Measurements from ENCODE around the gene TRIM14. TPM values are rescaled to one million over a fixed set of nuclear protein-coding genes. Genes with fewer than 3 reads are reported as not detected.
A peak's percentile ranks its signal among the peaks of the same experiment; 100 is the strongest.
"Not testable (repeated sequence)": the region's sequence is repeated elsewhere in the genome, so short reads cannot be mapped to it uniquely, and the experiment has no call there.

TRIM14 gene
- total RNA-seq, 2 experiments from 2014 or later, result 99.4 to 101 TPM

DNA sequence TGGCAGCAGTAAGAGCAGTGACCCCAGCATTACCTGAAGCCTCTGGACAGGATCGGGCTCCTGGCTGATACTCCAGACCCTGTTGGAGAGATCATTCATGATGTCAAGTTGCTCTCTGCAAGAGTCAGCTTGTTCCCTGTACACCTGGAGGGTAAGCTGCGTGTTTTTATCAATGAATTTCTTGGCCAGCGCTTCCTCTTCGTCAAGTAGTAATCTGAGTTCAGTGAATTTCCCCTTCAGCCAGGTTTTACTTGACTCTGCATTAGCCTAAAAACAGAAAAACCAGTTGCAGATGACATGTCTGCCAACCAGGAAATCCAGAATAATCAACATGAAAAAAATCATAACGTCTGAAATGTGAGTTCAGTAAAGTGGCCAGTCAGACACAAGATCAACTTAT is 19.1 kb downstream of the TRIM14 start:
- H3K9me3 Mint-ChIP-seq, result no peaks in the 10 kb centered on the region
- peaks cover 77% of the 10 kb centered on the region for H3K4me1 Mint-ChIP-seq
- peaks cover 70% of the 10 kb centered on the region for H3K36me3 Mint-ChIP-seq (ENCODE audit: low read depth)
- POLR2A ChIA-PET, result interaction anchor here (1.1 to 13.5 kb wide), 5 partner anchors 9 to 156 kb away, joined by 3 to 221 read pairs (median 18); partner anchors contain the start of genes TBC1D2 and TRIM14
- DNase-seq, result no peak
- H3K4me3 Mint-ChIP-seq, result peak overlapping the region; percentile 52
- H3K27me3 Mint-ChIP-seq, result no peaks in the 10 kb centered on the region
- CTCF ChIA-PET, result interaction anchor here (1.2 to 5.2 kb wide), 4 partner anchors 19 to 165 kb away, joined by 4 to 61 read pairs (median 9); partner anchors contain the start of genes TBC1D2 and TRIM14
- peak overlapping the region; percentile 89 for H3K27ac Mint-ChIP-seq

DNA sequence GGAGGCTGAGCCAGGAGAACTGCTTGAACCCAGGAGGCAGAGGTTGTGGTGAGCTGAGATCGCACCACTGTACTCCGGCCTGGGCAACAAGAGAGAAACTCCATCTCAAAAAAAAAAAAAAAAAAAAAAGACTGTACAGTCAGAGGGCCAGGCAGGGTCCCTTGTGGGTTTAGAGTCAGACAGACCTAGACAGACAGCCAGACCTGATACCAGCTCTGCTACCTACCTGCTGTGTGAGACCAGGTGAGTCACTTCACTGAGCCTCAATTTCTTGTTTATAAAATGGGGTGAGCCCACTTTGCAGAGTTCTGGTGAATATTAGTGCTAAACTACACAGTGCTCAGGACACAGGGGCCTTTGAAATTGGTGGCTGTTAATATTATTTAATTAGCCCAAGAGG is 19.7 kb downstream of the TRIM14 start:
- CTCF ChIA-PET, result interaction anchor here (0.7 to 5.2 kb wide), 3 partner anchors 20 to 165 kb away, joined by 5 to 61 read pairs (median 6); partner anchors contain the start of gene TRIM14
- no peak overlapping the region for H3K4me3 Mint-ChIP-seq
- H3K36me3 Mint-ChIP-seq (ENCODE audit: low read depth), result peaks cover 70% of the 10 kb centered on the region
- H3K27ac Mint-ChIP-seq, result peak overlapping the region; percentile 89
- no peaks in the 10 kb centered on the region for H3K27me3 Mint-ChIP-seq
- no peaks in the 10 kb centered on the region for H3K9me3 Mint-ChIP-seq
- POLR2A ChIA-PET, result interaction anchor here (1.1 to 13.5 kb wide), 7 partner anchors 8 to 157 kb away, joined by 3 to 221 read pairs (median 12); partner anchors contain the start of genes TBC1D2 and TRIM14
- DNase-seq, result no peak
- peaks cover 76% of the 10 kb centered on the region for H3K4me1 Mint-ChIP-seq

DNA sequence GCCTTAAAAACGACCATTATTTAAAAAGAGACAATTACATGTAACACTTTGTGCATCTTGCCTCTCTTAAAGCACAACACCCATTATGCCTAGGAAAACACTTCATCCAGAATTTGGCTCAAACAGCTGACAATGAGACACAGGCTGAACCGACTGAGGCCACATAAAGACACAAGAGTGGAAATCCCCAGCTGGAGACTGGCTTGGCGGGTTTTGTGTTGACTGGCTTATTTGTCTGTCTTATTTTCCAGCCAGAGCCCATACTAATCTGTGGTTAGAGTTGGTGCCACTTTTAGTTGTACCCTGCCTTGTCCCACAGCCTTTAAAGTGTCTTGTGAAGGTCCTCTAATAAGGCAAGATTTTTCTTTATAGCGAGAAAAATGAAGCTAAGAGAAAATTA is 21.2 kb downstream of the TRIM14 start:
- peak; percentile 55 for DNase-seq
- Mint-ChIP-seq H3K9me3 (no peaks in the 10 kb centered on the region), H3K27ac (peak overlapping the region; percentile 89), H3K27me3 (no peaks in the 10 kb centered on the region), H3K4me3 (no peak overlapping the region), H3K36me3 (ENCODE audit: low read depth) (peaks cover 72% of the 10 kb centered on the region), H3K4me1 (peaks cover 74% of the 10 kb centered on the region)
- ChIA-PET POLR2A (interaction anchor here (0.7 to 3.1 kb wide), 11 partner anchors 11 to 177 kb away, joined by 3 to 19 read pairs (median 8); partner anchors contain the start of genes CORO2A, TBC1D2 and TRIM14), CTCF (interaction anchor here (0.6 to 5.2 kb wide), 8 partner anchors 9 to 597 kb away, joined by 3 to 61 read pairs (median 3); partner anchors contain the start of genes ANP32B and TRIM14)

DNA sequence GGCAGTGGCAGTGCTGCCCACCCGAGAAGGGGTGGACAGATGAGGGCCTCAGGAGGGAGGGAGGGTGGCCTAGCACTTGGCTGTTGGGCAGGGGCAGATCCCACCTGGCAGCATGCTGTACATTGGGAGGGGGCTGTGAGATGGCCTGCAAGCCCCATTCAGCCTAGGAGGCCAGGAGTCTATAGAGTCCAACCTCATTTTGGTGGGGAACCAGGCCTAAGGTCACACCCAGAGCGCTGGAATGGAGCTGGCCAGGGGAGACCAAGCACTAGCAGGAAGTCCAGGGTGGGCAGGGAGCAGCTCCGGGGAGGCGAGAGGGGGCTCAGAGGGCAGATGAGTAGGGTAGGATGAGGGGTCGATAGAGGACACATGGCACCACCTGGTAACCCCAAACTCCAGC is 22.9 kb downstream of the TRIM14 start:
- H3K4me3 Mint-ChIP-seq, result no peak overlapping the region
- DNase-seq, result no peak
- H3K4me1 Mint-ChIP-seq, result peaks cover 62% of the 10 kb centered on the region
- POLR2A ChIA-PET, result interaction anchor here (0.8 to 2.5 kb wide), 3 partner anchors 10 to 39 kb away, joined by 3 to 19 read pairs (median 7); partner anchors contain the start of genes NANS and TRIM14
- H3K27me3 Mint-ChIP-seq, result no peaks in the 10 kb centered on the region
- H3K9me3 Mint-ChIP-seq, result no peaks in the 10 kb centered on the region
- H3K36me3 Mint-ChIP-seq (ENCODE audit: low read depth), result peaks cover 80% of the 10 kb centered on the region
- CTCF ChIA-PET, result no interaction called here
- H3K27ac Mint-ChIP-seq, result peak overlapping the region; percentile 67

DNA sequence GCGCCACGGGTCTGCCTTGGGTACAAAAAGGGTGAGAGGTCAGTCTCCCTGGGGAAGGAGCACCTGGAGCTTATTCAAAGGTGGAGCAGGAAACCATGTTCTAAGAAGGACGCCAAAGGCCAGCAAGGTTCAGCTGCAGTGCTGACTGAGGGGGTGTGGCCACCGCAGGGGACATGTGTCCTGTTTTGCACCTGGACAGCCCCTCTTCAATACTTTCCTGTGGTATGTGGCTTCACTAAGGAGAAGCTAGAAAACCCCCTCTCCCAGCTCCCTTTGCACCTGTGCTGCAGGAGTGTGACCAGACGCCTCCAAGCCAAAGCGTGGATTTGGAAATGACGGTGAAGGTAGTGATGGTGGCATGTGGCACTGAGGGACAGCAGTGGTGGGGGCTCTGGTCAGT is 23.6 kb downstream of the TRIM14 start:
- peak overlapping the region; percentile 35 for H3K27ac Mint-ChIP-seq
- H3K4me3 Mint-ChIP-seq, result no peak overlapping the region
- ChIA-PET POLR2A (interaction anchor here (0.8 to 1.9 kb wide), 4 partner anchors 9 to 161 kb away, joined by 3 to 7 read pairs (median 3); partner anchors contain the start of genes NANS and TBC1D2), CTCF (no interaction called here)
- peaks cover 57% of the 10 kb centered on the region for H3K4me1 Mint-ChIP-seq
- no peaks in the 10 kb centered on the region for H3K27me3 Mint-ChIP-seq
- no peaks in the 10 kb centered on the region for H3K9me3 Mint-ChIP-seq
- H3K36me3 Mint-ChIP-seq (ENCODE audit: low read depth), result peaks cover 83% of the 10 kb centered on the region
- DNase-seq, result no peak

DNA sequence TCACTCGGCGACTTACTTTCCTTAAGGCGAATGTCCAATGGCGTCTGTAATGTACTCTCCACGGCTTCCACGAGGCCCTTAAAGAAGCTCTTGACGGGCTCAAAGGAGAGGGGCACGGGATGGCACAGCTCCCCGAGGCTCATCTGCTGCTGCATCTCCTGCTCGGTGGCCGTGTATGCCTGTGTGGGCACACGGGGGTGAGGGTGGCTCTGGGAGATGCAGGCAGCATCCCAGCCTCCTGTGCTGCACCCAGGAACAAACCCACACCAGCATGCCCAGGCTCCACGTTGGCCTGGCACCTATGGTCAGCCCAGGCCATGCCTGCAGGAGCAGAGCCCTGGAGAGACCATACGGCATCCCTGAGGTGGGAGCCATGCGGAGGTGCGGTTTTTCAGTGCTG is 24.2 kb downstream of the TRIM14 start:
- peaks cover 82% of the 10 kb centered on the region for H3K36me3 Mint-ChIP-seq (ENCODE audit: low read depth)
- H3K27me3 Mint-ChIP-seq, result no peaks in the 10 kb centered on the region
- CTCF ChIA-PET, result no interaction called here
- no peaks in the 10 kb centered on the region for H3K9me3 Mint-ChIP-seq
- no peak overlapping the region for H3K4me3 Mint-ChIP-seq
- H3K4me1 Mint-ChIP-seq, result peaks cover 55% of the 10 kb centered on the region
- POLR2A ChIA-PET, result interaction anchor here (1.1 to 1.9 kb wide), 4 partner anchors 14 to 172 kb away, joined by 3 to 7 read pairs (median 3); partner anchors contain the start of genes NANS, TBC1D2 and TRMO
- no peak for DNase-seq
- peak overlapping the region; percentile 71 for H3K27ac Mint-ChIP-seq

DNA sequence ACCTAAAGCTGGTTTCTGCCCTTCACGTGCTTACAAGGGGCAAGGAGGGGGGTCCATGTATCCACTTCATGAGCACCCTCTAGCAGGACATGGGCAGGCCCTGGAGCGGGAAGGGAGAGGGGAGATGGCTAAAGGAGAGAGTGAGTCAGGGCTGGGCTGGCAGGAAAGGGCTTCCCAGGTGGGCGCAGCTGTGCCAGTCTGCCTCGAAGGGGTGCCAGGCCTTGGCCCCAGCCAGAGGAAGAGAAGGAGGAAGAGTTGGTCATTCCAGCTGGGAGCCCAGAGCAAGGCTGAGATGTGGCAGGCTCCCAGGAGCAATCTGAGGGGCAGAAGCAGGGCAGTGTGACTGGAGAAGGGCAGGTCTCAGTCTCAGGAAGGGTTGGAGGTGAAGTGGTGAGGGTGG is 24.7 kb downstream of the TRIM14 start:
- POLR2A ChIA-PET, result interaction anchor here (0.9 to 1.9 kb wide), 9 partner anchors 8 to 172 kb away, joined by 3 to 7 read pairs (median 3); partner anchors contain the start of genes NANS, TBC1D2 and TRMO
- Mint-ChIP-seq H3K4me3 (no peak overlapping the region), H3K36me3 (ENCODE audit: low read depth) (peaks cover 82% of the 10 kb centered on the region), H3K9me3 (no peaks in the 10 kb centered on the region), H3K27me3 (no peaks in the 10 kb centered on the region), H3K27ac (peak overlapping the region; percentile 71), H3K4me1 (peaks cover 55% of the 10 kb centered on the region)
- CTCF ChIA-PET, result interaction anchor here (1.1 kb wide), 1 partner anchor 17 kb away, joined by 4 read pairs; no protein-coding TSS in a partner anchor
- DNase-seq, result no peak

DNA sequence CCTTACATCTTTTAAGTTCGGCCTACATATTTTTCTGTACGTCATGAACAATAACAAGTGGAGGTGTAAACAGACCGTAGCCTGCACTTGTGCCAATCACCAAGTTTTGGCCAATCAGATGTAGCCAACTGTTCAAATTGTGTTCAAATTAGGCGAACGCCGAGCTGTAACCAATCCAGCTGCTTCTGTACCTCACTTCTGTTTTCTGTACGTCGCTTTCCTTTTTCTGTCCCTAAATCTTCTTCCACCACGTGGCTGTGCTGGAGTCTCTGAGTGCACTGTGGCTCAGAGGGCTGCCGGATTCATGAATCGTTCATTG is 26.4 kb downstream of the TRIM14 start:
- Mint-ChIP-seq H3K4me3 (no peak overlapping the region), H3K27me3 (no peaks in the 10 kb centered on the region), H3K36me3 (ENCODE audit: low read depth) (peaks cover 77% of the 10 kb centered on the region), H3K27ac (no peak overlapping the region), H3K9me3 (no peaks in the 10 kb centered on the region), H3K4me1 (peaks cover 46% of the 10 kb centered on the region)
- CTCF ChIA-PET, result interaction anchor here (1.4 to 1.5 kb wide), 3 partner anchors 9 to 19 kb away, joined by 3 to 5 read pairs (median 4); no protein-coding TSS in a partner anchor
- no peak for DNase-seq
- POLR2A ChIA-PET, result interaction anchor here (1.0 to 4.1 kb wide), 4 partner anchors 8 to 48 kb away, joined by 3 to 18 read pairs (median 8); partner anchors contain the start of gene TRIM14

DNA sequence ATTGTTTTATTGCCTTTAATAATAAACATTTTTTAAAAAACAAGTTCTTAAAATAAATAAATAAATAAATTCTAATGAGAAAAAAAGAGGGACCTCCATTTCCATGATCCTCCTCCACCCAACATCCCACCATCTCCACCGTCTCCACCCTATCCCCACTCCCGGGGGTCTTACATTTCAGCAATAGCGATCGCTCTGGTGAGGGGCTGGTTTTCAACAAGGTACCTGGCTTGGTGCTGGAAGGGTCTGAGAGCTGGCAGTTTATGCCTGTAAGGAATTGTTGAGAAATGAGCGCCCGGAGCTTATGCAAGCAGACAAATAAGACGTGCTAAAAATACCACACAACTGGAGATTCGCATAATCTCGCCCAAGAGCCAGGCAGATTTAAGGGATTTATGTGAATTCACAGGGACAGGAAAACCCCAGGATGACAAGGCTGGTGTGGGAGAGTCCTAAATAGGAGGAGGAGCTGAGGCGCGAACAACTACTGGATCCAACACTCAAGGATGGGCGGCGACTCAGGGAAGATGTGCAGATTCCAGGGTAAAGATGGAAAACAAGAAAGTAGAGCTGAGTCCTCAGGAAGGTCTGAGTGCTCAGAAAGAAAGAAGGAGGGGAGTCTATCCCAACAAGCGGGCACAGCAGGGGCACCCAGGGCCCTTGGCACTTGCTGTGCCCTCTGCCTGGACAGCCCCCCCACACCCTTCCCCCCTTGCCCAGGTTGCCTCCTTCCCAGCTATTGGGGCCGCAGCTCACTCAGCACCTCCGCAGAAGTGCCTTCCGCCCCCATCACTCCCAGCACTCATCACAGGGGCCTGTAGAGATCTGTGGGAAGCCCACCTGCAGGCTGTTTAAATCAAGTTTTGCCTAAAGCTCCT is 27.0 kb downstream of the TRIM14 start:
- Mint-ChIP-seq H3K36me3 (ENCODE audit: low read depth) (peaks cover 74% of the 10 kb centered on the region), H3K4me3 (no peak overlapping the region), H3K4me1 (peaks cover 42% of the 10 kb centered on the region), H3K27me3 (no peaks in the 10 kb centered on the region), H3K9me3 (no peaks in the 10 kb centered on the region), H3K27ac (peak overlapping the region; percentile 1)
- ChIA-PET CTCF (interaction anchor here (1.4 to 1.5 kb wide), 2 partner anchors 10 to 18 kb away, joined by 4 to 5 read pairs; no protein-coding TSS in a partner anchor), POLR2A (interaction anchor here (1.0 to 4.1 kb wide), 4 partner anchors 9 to 47 kb away, joined by 3 to 18 read pairs (median 8); partner anchors contain the start of gene TRIM14)
- DNase-seq, result no peak

DNA sequence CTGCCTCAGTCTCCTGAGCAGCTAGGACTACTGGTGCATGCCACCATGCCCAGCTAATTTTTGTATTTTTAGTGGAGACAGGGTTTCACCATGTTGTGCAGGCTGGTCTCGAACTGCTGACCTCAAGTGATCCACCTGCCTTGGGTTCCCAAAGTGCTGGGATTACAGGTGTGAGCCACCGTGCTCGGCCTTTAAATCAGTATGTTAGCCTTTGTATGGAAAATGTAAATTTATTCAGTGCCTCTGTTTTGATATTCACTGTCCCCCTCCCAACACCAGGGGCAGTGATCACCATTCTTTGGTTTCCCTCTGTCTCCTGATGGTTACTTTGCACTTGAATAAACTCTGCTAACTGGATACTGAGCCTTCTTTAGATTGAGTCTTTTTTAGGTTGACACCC is 28.3 kb downstream of the TRIM14 start:
- H3K4me3 Mint-ChIP-seq, DNase-seq, H3K27ac Mint-ChIP-seq, H3K27me3 Mint-ChIP-seq, H3K9me3 Mint-ChIP-seq: not testable (repeated sequence)
- Mint-ChIP-seq H3K4me1 (peaks cover 41% of the 10 kb centered on the region), H3K36me3 (ENCODE audit: low read depth) (peaks cover 71% of the 10 kb centered on the region)
- CTCF ChIA-PET, result interaction anchor here (1.0 to 2.1 kb wide), 3 partner anchors 11 to 169 kb away, joined by 3 to 7 read pairs (median 4); partner anchors contain the start of gene TRMO
- POLR2A ChIA-PET, result interaction anchor here (1.7 to 4.1 kb wide), 3 partner anchors 10 to 28 kb away, joined by 4 to 18 read pairs (median 5); partner anchors contain the start of gene TRIM14

DNA sequence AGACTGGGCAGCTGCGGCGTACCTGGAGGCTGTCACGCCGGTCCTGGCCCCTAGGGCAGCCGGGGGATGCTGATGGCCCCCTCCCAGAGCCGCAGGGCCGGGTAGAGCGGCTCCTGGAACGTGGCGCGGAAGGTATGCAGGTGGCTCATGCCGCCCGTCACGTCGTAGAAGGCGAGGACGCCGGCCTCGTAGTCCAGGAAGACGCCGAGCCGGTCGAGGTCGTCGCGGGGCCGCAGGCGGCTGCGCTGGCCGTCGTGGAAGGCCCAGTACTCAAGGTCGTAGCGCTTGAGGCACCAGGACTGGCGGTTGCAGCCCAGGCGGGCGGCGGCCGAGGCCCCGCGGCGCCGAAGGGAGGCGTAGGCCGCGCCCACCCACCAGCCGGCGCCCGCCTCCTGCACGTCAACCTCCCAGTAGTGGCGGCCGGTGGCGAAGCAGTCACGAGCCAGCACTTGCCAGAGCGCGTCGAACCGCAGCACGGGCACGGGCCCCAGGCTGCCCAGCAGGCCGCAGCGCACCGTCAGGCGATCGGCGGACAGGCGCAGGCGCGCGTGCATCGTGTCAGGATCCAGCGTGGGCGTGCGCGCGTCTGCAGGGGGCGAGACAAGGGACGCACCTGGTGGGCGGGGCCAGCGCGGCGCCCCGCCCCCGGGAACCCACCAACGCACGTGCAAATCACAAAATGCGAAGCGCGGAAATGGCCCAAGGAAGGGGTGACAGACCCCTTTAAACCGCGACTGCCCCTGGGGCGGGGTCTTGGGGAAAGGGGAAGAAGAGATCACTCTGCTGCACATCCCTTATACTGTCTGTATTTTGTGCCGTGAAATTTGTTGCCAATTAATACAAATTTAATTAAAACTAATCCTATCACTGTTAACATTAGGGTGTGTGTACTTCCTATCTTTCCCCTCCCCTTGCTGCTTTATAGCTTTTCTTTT is 31.3 kb downstream of the TRIM14 start:
- peaks cover 31% of the 10 kb centered on the region for H3K4me1 Mint-ChIP-seq
- H3K27ac Mint-ChIP-seq, result no peak overlapping the region

More for the DNA sequence above, 31.3 kb downstream of the TRIM14 start:
- Mint-ChIP-seq H3K4me3 (no peak overlapping the region), H3K36me3 (ENCODE audit: low read depth) (peaks cover 73% of the 10 kb centered on the region), H3K9me3 (no peaks in the 10 kb centered on the region), H3K27me3 (no peaks in the 10 kb centered on the region)
- DNase-seq, result no peak
- ChIA-PET CTCF (interaction anchor here (1.0 to 1.7 kb wide), 3 partner anchors 10 to 14 kb away, joined by 3 to 4 read pairs (median 3); no protein-coding TSS in a partner anchor), POLR2A (interaction anchor here (1.2 to 3.2 kb wide), 2 partner anchors 14 to 31 kb away, joined by 3 to 14 read pairs; partner anchors contain the start of gene TRIM14)
